GM12865 (cell line): Measurements from ENCODE around the gene EPB41L5.
"Not testable (repeated sequence)": the region's sequence is repeated elsewhere in the genome, so short reads cannot be mapped to it uniquely, and the experiment has no call there.

ENCODE experiments used
- DNase-seq: peaks from one replicate; pipeline ENCODE4 v3.0.0; 2010; ENCODE audit warnings: low read depth
- H3K4me3 ChIP-seq: 2 replicates; pipeline ENCODE4 v1.5.1; 2011; ENCODE audit warnings: mild to moderate bottlenecking, low read depth, low read length, control low read depth
- TF ChIP-seq, protein P1 (sequence below): IDR thresholded peaks from 2 replicates; pipeline ENCODE4 v1.5.1; 2011; ENCODE audit warnings: low read length, control low read depth, low read depth, inconsistent platforms; ENCODE audit not compliant: insufficient read depth; ENCODE audit errors: missing control alignments

The EPB41L5 gene

DNA sequence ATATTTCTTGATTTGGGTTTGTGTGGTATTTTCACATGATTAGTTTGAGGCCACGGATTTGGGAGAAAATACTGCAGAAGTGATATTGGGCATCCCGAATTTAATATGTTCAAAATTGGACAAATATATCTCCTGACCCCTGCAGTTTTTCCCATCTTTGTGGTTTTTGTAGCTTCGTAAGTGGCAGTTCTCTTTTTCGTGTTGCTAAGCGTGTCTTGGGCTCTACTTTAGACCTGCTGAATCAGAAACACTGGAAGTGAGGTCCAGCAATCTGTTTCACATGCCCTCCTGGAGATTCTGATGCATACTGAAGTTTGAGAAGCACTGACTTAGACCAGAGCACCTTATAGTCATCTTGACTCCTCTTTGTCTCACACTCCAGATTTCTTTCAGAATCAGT lies 98.3 kb downstream of the EPB41L5 start:
- no peak overlapping the region for H3K4me3 ChIP-seq
- TF ChIP-seq, protein P1, sequence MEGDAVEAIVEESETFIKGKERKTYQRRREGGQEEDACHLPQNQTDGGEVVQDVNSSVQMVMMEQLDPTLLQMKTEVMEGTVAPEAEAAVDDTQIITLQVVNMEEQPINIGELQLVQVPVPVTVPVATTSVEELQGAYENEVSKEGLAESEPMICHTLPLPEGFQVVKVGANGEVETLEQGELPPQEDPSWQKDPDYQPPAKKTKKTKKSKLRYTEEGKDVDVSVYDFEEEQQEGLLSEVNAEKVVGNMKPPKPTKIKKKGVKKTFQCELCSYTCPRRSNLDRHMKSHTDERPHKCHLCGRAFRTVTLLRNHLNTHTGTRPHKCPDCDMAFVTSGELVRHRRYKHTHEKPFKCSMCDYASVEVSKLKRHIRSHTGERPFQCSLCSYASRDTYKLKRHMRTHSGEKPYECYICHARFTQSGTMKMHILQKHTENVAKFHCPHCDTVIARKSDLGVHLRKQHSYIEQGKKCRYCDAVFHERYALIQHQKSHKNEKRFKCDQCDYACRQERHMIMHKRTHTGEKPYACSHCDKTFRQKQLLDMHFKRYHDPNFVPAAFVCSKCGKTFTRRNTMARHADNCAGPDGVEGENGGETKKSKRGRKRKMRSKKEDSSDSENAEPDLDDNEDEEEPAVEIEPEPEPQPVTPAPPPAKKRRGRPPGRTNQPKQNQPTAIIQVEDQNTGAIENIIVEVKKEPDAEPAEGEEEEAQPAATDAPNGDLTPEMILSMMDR, result no peak
- no peak for DNase-seq

DNA sequence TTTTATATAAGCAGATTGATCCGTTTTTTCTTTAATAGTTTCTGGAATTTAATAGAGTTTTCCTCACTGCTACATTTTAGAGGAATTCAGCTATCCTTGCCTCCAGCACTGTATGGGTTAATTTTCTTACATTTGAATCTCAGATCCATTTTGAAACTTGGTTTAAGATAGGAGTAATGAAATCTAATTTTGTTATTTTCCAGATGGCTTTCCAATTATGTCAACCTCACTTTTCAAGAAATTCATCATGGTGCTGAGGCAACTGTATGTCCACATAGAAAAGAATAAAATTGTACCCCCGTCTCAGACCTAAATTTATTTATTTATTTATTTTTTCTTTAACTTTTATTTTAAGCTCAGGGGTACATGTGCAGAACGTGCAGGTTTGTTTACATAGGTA lies 105.1 kb downstream of the EPB41L5 start:
- DNase-seq, result no peak
- no peak overlapping the region for H3K4me3 ChIP-seq
- TF ChIP-seq, protein P1, result no peak

DNA sequence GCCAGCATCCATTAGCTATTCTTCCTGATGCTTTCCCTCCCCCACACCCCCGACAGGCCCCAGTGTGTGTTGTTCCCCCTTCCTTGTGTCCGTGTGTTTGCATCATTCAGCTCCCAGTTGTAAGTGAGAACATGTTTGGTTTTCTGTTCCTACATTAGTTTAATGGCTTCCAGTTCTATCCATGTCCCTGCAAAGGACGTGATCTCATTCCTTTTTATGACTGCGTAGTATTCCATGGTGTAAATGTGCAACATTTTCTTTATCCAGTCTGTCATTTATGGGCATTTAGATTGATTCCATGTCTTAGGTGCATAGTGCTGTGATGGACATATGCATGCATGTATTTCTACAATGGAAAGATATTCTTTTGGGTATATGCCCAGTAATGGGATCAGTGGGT lies 105.6 kb downstream of the EPB41L5 start:
- H3K4me3 ChIP-seq, result no peak overlapping the region
- DNase-seq, result no peak
- TF ChIP-seq, protein P1, result no peak

DNA sequence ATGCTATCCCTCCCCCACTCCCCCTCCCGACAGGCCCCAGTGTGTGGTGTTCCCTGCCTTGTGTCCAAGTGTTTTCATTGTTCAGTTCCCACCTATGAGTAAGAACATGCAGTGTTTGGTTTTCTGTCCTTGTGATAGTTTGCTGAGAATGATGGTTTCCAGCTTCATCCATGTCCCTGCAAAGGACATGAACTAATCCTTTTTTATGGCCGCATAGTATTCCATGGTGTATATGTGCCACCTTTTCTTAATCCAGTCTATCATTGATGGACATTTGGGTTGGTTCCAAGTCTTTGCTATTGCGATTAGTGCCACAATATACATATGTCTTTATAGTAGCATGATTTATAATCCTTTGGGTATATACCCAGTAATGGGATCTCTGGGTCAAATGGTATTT lies 108.5 kb downstream of the EPB41L5 start:
- DNase-seq, result not testable (repeated sequence)

DNA sequence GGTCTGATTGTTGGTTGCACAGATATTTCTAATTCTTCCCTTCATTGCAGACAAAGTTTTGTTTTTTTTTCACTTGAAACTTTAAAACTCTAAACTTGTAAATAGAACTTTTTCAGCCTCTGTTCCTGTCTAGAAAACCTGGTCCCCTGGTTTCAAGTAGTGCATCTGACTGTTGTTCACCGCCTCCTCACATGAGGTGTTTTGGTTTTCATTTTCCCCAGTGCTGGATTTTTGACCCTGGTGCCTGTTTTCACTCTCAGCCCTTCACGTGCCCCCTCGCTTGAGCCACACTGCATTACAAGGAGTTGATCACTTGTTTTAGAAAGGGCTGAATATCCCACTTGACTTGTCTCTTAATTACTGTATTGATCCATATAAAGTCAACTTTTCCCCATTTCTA lies 110.2 kb downstream of the EPB41L5 start:
- TF ChIP-seq, protein P1, result no peak
- no peak overlapping the region for H3K4me3 ChIP-seq
- DNase-seq, result no peak

More for the DNA sequence above, 108.5 kb downstream of the EPB41L5 start:
- H3K4me3 ChIP-seq, result not testable (repeated sequence)

DNA sequence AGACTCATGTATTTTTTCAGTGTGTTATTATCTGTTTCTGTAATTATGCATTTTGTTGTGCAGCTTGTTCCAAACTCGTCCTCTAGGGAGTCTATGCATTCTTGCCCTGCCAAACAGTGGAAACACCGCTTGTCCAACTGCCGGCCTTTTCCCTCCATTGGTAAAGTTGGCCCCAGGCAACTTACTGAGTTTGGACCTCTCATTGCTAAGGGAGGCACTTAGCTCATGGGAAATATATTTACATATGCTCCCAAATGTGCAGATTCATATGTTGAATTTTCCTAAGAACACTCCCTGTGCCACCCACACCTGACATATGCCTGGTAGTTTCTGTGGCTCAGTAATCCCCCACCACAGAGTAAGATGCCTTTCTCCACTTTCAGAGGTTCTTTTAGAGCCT lies 112.3 kb downstream of the EPB41L5 start:
- no peak overlapping the region for H3K4me3 ChIP-seq
- TF ChIP-seq, protein P1, result no peak
- no peak for DNase-seq

DNA sequence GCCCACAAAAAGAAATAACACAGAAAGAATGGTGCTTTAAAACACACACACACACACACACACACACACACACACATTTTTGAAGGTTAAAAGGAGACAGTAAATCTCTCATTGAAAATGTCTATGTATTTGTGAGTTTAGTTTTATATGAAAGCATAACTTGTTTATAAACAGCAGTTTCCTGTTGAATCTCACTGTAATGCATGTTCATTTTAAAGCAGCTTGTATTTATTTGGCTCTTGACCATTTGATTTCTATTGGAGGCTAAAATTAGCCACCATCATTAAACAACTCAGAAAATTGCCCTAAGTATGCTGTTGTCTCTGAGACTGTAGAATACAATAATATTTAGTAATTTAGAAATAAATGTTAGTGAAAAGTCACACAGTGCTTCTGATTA lies 115.3 kb downstream of the EPB41L5 start:
- H3K4me3 ChIP-seq, result no peak overlapping the region
- TF ChIP-seq, protein P1, result no peak
- DNase-seq, result no peak
